H9 (cell line): ENCODE measurements around the gene ABCB8. TPM values are rescaled to one million over a fixed set of nuclear protein-coding genes. Genes with fewer than 3 reads are reported as not detected.

ENCODE experiments used
- DNase-seq: peaks from one replicate; pipeline ENCODE4 v3.0.0-alpha.2; 2017
- H2AFZ ChIP-seq: one replicate; pipeline ENCODE4 v1.6.1; 2013; ENCODE audit warnings: mild to moderate bottlenecking, low read length, control low read depth, moderate library complexity
- H2AK5ac ChIP-seq: 2 replicates; pipeline ENCODE4 v1.6.1; 2013; ENCODE audit warnings: low read length, control low read depth, mixed read lengths; ENCODE audit not compliant: insufficient read length
- H2BK120ac ChIP-seq: one replicate; pipeline ENCODE4 v1.6.1; 2013; ENCODE audit warnings: low read depth, mild to moderate bottlenecking, low read length, control low read depth, inconsistent platforms; ENCODE audit not compliant: poor library complexity, severe bottlenecking
- H2BK12ac ChIP-seq: 2 replicates; pipeline ENCODE4 v1.6.1; 2013; ENCODE audit warnings: low read length, control low read depth, mixed read lengths, low read depth; ENCODE audit not compliant: insufficient read length
- H2BK15ac ChIP-seq: 2 replicates; pipeline ENCODE4 v1.6.1; 2013; ENCODE audit warnings: low read depth, low read length, control low read depth
- H2BK20ac ChIP-seq: one replicate; pipeline ENCODE4 v1.6.1; 2013; ENCODE audit warnings: low read depth, mild to moderate bottlenecking, low read length, control low read depth, inconsistent platforms; ENCODE audit not compliant: poor library complexity, severe bottlenecking
- H2BK5ac ChIP-seq: 2 replicates; pipeline ENCODE4 v1.6.1; 2013; ENCODE audit warnings: low read length, control low read depth, mixed read lengths; ENCODE audit not compliant: insufficient read length
- H3K14ac ChIP-seq: 2 replicates; pipeline ENCODE4 v1.6.1; 2013; ENCODE audit warnings: low read length, control low read depth; ENCODE audit not compliant: insufficient read depth
- H3K18ac ChIP-seq: 2 replicates; pipeline ENCODE4 v1.6.1; 2013; ENCODE audit warnings: low read depth, mild to moderate bottlenecking, mixed read lengths, low read length, control low read depth; ENCODE audit not compliant: insufficient read length
- H3K23ac ChIP-seq: 2 replicates; pipeline ENCODE4 v1.6.1; 2013; ENCODE audit warnings: low read length, control low read depth, mixed read lengths, low read depth; ENCODE audit not compliant: insufficient read length
- H3K23me2 ChIP-seq: 2 replicates; pipeline ENCODE4 v1.6.1; 2013; ENCODE audit warnings: low read depth, mild to moderate bottlenecking, mixed read lengths, low read length, control low read depth; ENCODE audit not compliant: insufficient read length, poor library complexity, severe bottlenecking
- H3K27ac ChIP-seq: 2 replicates; pipeline ENCODE4 v1.5.1; 2013; ENCODE audit warnings: low read length, control low read depth, mixed read lengths, low read depth; ENCODE audit not compliant: insufficient read length
- H3K27me3 ChIP-seq: 2 replicates; pipeline ENCODE4 v1.6.1; 2013; ENCODE audit warnings: low read length, control low read depth, inconsistent platforms; ENCODE audit not compliant: insufficient read depth
- H3K4ac ChIP-seq: 2 replicates; pipeline ENCODE4 v1.6.1; 2013; ENCODE audit warnings: low read depth, mild to moderate bottlenecking, control low read depth, inconsistent platforms, low read length, moderate library complexity
- H3K4me1 ChIP-seq: 2 replicates; pipeline ENCODE4 v1.6.1; 2013; ENCODE audit warnings: low read length, control low read depth, inconsistent platforms; ENCODE audit not compliant: insufficient read depth
- H3K4me2 ChIP-seq: 2 replicates; pipeline ENCODE4 v1.6.1; 2013; ENCODE audit warnings: low read length, control low read depth, mixed read lengths; ENCODE audit not compliant: insufficient read length, insufficient read depth
- H3K56ac ChIP-seq: 2 replicates; pipeline ENCODE4 v1.6.1; 2013; ENCODE audit warnings: low read depth, mild to moderate bottlenecking, mixed read lengths, low read length, control low read depth; ENCODE audit not compliant: insufficient read length
- H3K79me1 ChIP-seq: 2 replicates; pipeline ENCODE4 v1.6.1; 2013; ENCODE audit warnings: low read depth, mild to moderate bottlenecking, moderate library complexity, low read length, control low read depth, inconsistent platforms; ENCODE audit not compliant: insufficient read depth, poor library complexity, severe bottlenecking
- H3K79me2 ChIP-seq: 2 replicates; pipeline ENCODE4 v1.6.1; 2013; ENCODE audit warnings: low read length, control low read depth, inconsistent platforms; ENCODE audit not compliant: insufficient read depth
- H3K9ac ChIP-seq: 2 replicates; pipeline ENCODE4 v1.6.1; 2013; ENCODE audit warnings: low read length, control low read depth, mixed read lengths; ENCODE audit not compliant: insufficient read length; ENCODE audit errors: extremely low read depth
- H3K9me3 ChIP-seq: one replicate; pipeline ENCODE4 v1.6.1; 2013; ENCODE audit warnings: low read depth, low read length, inconsistent platforms; ENCODE audit not compliant: control insufficient read depth
- H3T11ph ChIP-seq: one replicate; pipeline ENCODE4 v1.6.1; 2013; ENCODE audit warnings: mild to moderate bottlenecking, low read length, control low read depth, inconsistent platforms
- H4K20me1 ChIP-seq: one replicate; pipeline ENCODE4 v1.6.1; 2013; ENCODE audit not compliant: control insufficient read depth, insufficient read length, insufficient read depth
- H4K5ac ChIP-seq: 2 replicates; pipeline ENCODE4 v1.6.1; 2013; ENCODE audit warnings: low read depth, mild to moderate bottlenecking, mixed read lengths, low read length, control low read depth; ENCODE audit not compliant: insufficient read length
- H4K8ac ChIP-seq: replicated peaks from 2 replicates; pipeline ENCODE4 v1.6.1; 2013; ENCODE audit warnings: low read length, control low read depth, mixed read lengths, low read depth; ENCODE audit not compliant: insufficient read length
- H4K91ac ChIP-seq: 2 replicates; pipeline ENCODE4 v1.6.1; 2013; ENCODE audit warnings: low read depth, mild to moderate bottlenecking, moderate library complexity, mixed read lengths, low read length, control low read depth; ENCODE audit not compliant: insufficient read length
- H3K27ac Mint-ChIP-seq, 3 experiments: 2 replicates in 2 of 3; 3 replicates in 1 of 3; pipeline ENCODE4 v1.8.0; 2020 to 2021; ENCODE audit warnings: mixed read lengths in 3 of 3, mild to moderate bottlenecking in 1 of 3, moderate library complexity in 1 of 3
- H3K27me3 Mint-ChIP-seq: 2 replicates; pipeline ENCODE4 v1.8.0; 2021; ENCODE audit warnings: low read depth, mild to moderate bottlenecking, moderate library complexity, mixed read lengths
- H3K36me3 Mint-ChIP-seq, 3 experiments: 2 replicates in 2 of 3; 3 replicates in 1 of 3; pipeline ENCODE4 v1.8.0; 2020 to 2021; ENCODE audit warnings: low read depth in 3 of 3, mixed read lengths in 3 of 3; ENCODE audit not compliant: insufficient read depth in 1 of 3
- H3K4me1 Mint-ChIP-seq, 2 experiments: 2 replicates each; pipeline ENCODE4 v1.8.0; 2020; ENCODE audit warnings: mixed read lengths in 2 of 2
- H3K4me3 Mint-ChIP-seq, 2 experiments: 2 replicates in 1 of 2; 3 replicates in 1 of 2; pipeline ENCODE4 v1.8.0; 2020 to 2021; ENCODE audit warnings: mild to moderate bottlenecking in 2 of 2, mixed read lengths in 2 of 2, moderate library complexity in 1 of 2
- H3K9me3 Mint-ChIP-seq, 2 experiments: 2 replicates in 1 of 2; 3 replicates in 1 of 2; pipeline ENCODE4 v1.8.0; 2020; ENCODE audit warnings: mild to moderate bottlenecking in 2 of 2, mixed read lengths in 2 of 2, moderate library complexity in 1 of 2
- WGBS: extraction: QIAGEN DNeasy Blood & Tissue Kit; methylation state at CpG from one replicate; pipeline ENCODE4 v1.1.7; 2013; ENCODE audit warnings: missing lambda C conversion rate, low lambda C conversion rate, mixed read lengths; ENCODE audit not compliant: insufficient read length; ENCODE audit errors: extremely low coverage; 5-methylcytosine and 5-hydroxymethylcytosine counted together
- total RNA-seq: library from RNA; stranded (reverse); gene quantifications from 2 replicates; pipeline ENCODE4 v1.2.1, GENCODE V29; 2021
- TF ChIP-seq, protein P1 (sequence below): fragments of 200-600 bp; sonication (generic); conservative IDR thresholded peaks from 3 replicates; pipeline ENCODE4 v1.8.0; 2021; ENCODE audit warnings: antibody characterized with exemption, mild to moderate bottlenecking

ABCB8 gene
- total RNA-seq, 1 experiment from 2014 or later, result 22.1 TPM

DNA sequence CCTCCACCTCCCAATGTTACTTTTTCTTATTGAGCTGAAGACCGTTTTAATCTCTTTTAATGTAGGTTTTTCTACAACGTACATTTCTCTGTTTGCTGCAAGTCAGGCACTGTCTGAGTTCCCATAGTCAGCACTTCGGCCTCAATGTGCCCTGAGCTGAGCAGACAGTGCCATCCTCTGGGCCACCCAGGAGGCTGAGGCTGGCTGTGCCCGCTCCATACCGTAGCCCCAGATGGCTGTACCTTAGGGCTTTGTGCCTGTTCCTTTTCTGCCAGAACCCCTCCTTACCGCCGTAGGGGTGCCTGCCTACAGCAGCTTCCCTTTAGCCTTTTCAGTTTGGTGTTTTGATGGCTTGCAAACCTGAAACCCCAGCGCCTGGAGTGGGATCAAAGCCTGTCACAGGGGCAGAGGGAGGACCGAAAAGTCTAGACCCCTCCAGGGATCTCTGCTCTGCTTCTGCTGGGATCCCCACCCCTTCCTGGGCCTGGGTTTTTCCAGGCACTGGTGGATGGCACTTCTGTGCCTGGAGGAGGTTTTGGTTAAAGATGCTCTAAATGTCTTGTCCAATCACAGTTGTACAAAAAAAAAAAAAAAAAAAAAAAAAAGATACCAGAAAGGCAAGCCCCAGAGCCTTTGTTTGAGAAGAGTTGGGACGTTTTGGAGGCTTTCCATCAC, 67.0 kb downstream of the ABCB8 start:
- H3K4me1 Mint-ChIP-seq, result peaks cover 15 to 24% of the 10 kb centered on the region in 2 experiments
- Histone ChIP-seq H3K9ac (no peak overlapping the region), H2BK15ac (no peak overlapping the region), H3K27ac (no peak overlapping the region), H3K23ac (no peak overlapping the region), H3K14ac (no peak overlapping the region), H2BK12ac (no peak overlapping the region), H4K8ac (no peak overlapping the region), H2BK5ac (no peak overlapping the region), H4K20me1 (no peaks in the 10 kb centered on the region), H3K79me1 (peaks cover 7% of the 10 kb centered on the region), H2BK20ac (no peak overlapping the region), H4K5ac (no peak overlapping the region), H3K27me3 (no peaks in the 10 kb centered on the region), H3K23me2 (no peaks in the 10 kb centered on the region), H2AFZ (no peak overlapping the region), H3K4ac (no peak overlapping the region), H3K79me2 (peaks cover 29% of the 10 kb centered on the region), H3T11ph (no peak overlapping the region), H3K56ac (no peak overlapping the region), H3K18ac (no peak overlapping the region), H4K91ac (no peak overlapping the region), H3K4me2 (no peak overlapping the region), H2AK5ac (no peak overlapping the region), H3K4me1 (no peaks in the 10 kb centered on the region), H2BK120ac (no peak overlapping the region), H3K9me3 (no peaks in the 10 kb centered on the region)
- TF ChIP-seq, protein P1, sequence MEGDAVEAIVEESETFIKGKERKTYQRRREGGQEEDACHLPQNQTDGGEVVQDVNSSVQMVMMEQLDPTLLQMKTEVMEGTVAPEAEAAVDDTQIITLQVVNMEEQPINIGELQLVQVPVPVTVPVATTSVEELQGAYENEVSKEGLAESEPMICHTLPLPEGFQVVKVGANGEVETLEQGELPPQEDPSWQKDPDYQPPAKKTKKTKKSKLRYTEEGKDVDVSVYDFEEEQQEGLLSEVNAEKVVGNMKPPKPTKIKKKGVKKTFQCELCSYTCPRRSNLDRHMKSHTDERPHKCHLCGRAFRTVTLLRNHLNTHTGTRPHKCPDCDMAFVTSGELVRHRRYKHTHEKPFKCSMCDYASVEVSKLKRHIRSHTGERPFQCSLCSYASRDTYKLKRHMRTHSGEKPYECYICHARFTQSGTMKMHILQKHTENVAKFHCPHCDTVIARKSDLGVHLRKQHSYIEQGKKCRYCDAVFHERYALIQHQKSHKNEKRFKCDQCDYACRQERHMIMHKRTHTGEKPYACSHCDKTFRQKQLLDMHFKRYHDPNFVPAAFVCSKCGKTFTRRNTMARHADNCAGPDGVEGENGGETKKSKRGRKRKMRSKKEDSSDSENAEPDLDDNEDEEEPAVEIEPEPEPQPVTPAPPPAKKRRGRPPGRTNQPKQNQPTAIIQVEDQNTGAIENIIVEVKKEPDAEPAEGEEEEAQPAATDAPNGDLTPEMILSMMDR, result no peak
- no CpG with 5 or more reads among the region's 10 CpGs for WGBS
- no peaks in the 10 kb centered on the region for H3K9me3 Mint-ChIP-seq
- H3K4me3 Mint-ChIP-seq, result no peak overlapping the region
- 0 out of 7 replicates have a peak overlapping the region, but pooled peaks of 2 of the 3 experiments have one; percentile 18 to 92 for H3K27ac Mint-ChIP-seq
- no peak for DNase-seq
- H3K27me3 Mint-ChIP-seq, result no peaks in the 10 kb centered on the region
- H3K36me3 Mint-ChIP-seq, result peaks cover 0 to 26% (median 8%) of the 10 kb centered on the region in 3 experiments; a peak in 5 of 7 replicates
